GM18526 (cell line): Measurements from ENCODE around the gene PLEKHG4.

Experiments used
- POLR2A ChIP-seq: IDR thresholded peaks from 3 replicates; pipeline ENCODE4 v1.6.1; 2011; ENCODE audit not compliant: insufficient read length; ENCODE audit errors: extremely low read depth

The PLEKHG4 gene

GRCh38 chr16:67279296-67280089 lies at the start of gene PLEKHG4:
Gene PLEKHG4, plus strand, starts transcription at chr16:67279532. Its CDS starts 513 bp downstream, at chr16:67280045.
- no peak for TF ChIP-seq POLR2A

- TF ChIP-seq POLR2A = no peak
Measured at GRCh38 chr16:67229906-67230808, 49.2 kb upstream of the PLEKHG4 start.

GRCh38 chr16:67230809-67231660 lies 48.3 kb upstream of the PLEKHG4 start:
- no peak for TF ChIP-seq POLR2A

- no peak for TF ChIP-seq POLR2A
Measured at GRCh38 chr16:67233596-67233995, 45.7 kb upstream of the PLEKHG4 start.

- TF ChIP-seq POLR2A = no peak
Measured at GRCh38 chr16:67234180-67234597, 45.1 kb upstream of the PLEKHG4 start.

- TF ChIP-seq POLR2A = no peak
Measured at GRCh38 chr16:67235816-67236562, 43.3 kb upstream of the PLEKHG4 start.

GRCh38 chr16:67236563-67237395 lies 42.6 kb upstream of the PLEKHG4 start:
- no peak for TF ChIP-seq POLR2A

GRCh38 chr16:67237396-67238277 lies 41.7 kb upstream of the PLEKHG4 start:
- TF ChIP-seq POLR2A = no peak

- TF ChIP-seq POLR2A = no peak
Measured at GRCh38 chr16:67238278-67238575, 41.1 kb upstream of the PLEKHG4 start.

- no peak for TF ChIP-seq POLR2A
Measured at GRCh38 chr16:67238806-67239470, 40.4 kb upstream of the PLEKHG4 start.

- TF ChIP-seq POLR2A = no peak
Measured at GRCh38 chr16:67240506-67240905, 38.8 kb upstream of the PLEKHG4 start.
